ENCODE results near the gene NTSR1. TPM values are rescaled to one million over a fixed set of nuclear protein-coding genes. Genes with fewer than 3 reads are reported as not detected.
A peak's percentile ranks its signal among the peaks of the same experiment; 100 is the strongest.

Gene NTSR1
- total and polyA plus RNA-seq, 2 of the 13 experiments (the other 11 are each of a cell fraction or from before 2014, with no cell fraction given), result 0.09 to 0.12 TPM

DNA sequence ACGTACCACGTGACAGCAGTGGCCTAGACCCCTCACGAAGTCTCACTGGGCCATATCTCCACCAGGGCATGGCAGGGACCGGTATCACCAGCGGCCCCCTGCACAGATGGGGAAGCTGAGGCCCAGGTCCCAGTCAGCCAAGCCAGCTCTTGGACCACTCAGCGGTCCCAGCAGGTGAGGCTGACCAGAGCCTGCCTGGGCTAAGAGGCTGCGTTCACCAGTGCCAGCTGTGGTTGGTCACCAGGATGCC lies 85.0 kb downstream of the NTSR1 start (continued):
- TF ChIP-seq, protein P1, sequence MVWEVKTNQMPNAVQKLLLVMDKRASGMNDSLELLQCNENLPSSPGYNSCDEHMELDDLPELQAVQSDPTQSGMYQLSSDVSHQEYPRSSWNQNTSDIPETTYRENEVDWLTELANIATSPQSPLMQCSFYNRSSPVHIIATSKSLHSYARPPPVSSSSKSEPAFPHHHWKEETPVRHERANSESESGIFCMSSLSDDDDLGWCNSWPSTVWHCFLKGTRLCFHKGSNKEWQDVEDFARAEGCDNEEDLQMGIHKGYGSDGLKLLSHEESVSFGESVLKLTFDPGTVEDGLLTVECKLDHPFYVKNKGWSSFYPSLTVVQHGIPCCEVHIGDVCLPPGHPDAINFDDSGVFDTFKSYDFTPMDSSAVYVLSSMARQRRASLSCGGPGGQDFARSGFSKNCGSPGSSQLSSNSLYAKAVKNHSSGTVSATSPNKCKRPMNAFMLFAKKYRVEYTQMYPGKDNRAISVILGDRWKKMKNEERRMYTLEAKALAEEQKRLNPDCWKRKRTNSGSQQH (CRISPR knock-in tag; IDR thresholded peaks at IDR 0.05; ENCODE audit: low read depth), result 0 out of 2 replicates have a peak, but pooled peaks have one; percentile 21
- no peak for TF ChIP-seq SUZ12 (IDR thresholded peaks at IDR 0.05; ENCODE audit: low read depth, low read length)
- TF ChIP-seq, protein P2, sequence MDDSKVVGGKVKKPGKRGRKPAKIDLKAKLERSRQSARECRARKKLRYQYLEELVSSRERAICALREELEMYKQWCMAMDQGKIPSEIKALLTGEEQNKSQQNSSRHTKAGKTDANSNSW (CRISPR knock-in tag; IDR thresholded peaks at IDR 0.05; ENCODE audit: borderline replicate concordance), result no peak
- no peak for TF ChIP-seq HDAC2 (CRISPR knock-in tag; IDR thresholded peaks at IDR 0.05)
- peak; percentile 93 for TF ChIP-seq PTBP1 (IDR thresholded peaks at IDR 0.05; ENCODE audit: low read depth, low read length, poor library complexity, severe bottlenecking)
- no peak for TF ChIP-seq HMG20A (CRISPR knock-in tag; IDR thresholded peaks at IDR 0.05; ENCODE audit: borderline replicate concordance)
- 0 out of 2 replicates have a peak, but pooled peaks have one; percentile 79 for TF ChIP-seq ZNF138 (CRISPR knock-in tag; IDR thresholded peaks at IDR 0.05; ENCODE audit: low read depth)
- peak; percentile 57; the same call in 1 of the 2 replicates for TF ChIP-seq RXRA (CRISPR knock-in tag; IDR thresholded peaks at IDR 0.05)
- no peak for TF ChIP-seq MTA3 (CRISPR knock-in tag; IDR thresholded peaks at IDR 0.05)
- peak; percentile 87; the same call in 1 of the 2 replicates for TF ChIP-seq EED (CRISPR knock-in tag; IDR thresholded peaks at IDR 0.05)
- no peak for TF ChIP-seq FOXA1 (IDR thresholded peaks at IDR 0.05)
- peak; percentile 21; the same call in 1 of the 2 replicates for TF ChIP-seq FOXA1 (CRISPR knock-in tag; IDR thresholded peaks at IDR 0.05)
- peak; percentile 17 for TF ChIP-seq CBX1 (IDR thresholded peaks at IDR 0.05; ENCODE audit: low read depth)
- TF ChIP-seq, protein P3, sequence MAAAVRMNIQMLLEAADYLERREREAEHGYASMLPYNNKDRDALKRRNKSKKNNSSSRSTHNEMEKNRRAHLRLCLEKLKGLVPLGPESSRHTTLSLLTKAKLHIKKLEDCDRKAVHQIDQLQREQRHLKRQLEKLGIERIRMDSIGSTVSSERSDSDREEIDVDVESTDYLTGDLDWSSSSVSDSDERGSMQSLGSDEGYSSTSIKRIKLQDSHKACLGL (CRISPR knock-in tag; IDR thresholded peaks at IDR 0.05), result peak; percentile 64
- TF ChIP-seq, protein P4, sequence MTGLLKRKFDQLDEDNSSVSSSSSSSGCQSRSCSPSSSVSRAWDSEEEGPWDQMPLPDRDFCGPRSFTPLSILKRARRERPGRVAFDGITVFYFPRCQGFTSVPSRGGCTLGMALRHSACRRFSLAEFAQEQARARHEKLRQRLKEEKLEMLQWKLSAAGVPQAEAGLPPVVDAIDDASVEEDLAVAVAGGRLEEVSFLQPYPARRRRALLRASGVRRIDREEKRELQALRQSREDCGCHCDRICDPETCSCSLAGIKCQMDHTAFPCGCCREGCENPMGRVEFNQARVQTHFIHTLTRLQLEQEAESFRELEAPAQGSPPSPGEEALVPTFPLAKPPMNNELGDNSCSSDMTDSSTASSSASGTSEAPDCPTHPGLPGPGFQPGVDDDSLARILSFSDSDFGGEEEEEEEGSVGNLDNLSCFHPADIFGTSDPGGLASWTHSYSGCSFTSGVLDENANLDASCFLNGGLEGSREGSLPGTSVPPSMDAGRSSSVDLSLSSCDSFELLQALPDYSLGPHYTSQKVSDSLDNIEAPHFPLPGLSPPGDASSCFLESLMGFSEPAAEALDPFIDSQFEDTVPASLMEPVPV (CRISPR knock-in tag; IDR thresholded peaks at IDR 0.05), result peak; percentile 19; the same call in 1 of the 2 replicates
- TF ChIP-seq, protein P5, sequence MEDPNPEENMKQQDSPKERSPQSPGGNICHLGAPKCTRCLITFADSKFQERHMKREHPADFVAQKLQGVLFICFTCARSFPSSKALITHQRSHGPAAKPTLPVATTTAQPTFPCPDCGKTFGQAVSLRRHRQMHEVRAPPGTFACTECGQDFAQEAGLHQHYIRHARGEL (CRISPR knock-in tag; IDR thresholded peaks at IDR 0.05), result 0 out of 2 replicates have a peak, but pooled peaks have one; percentile 19
- no peak for TF ChIP-seq ZFX (CRISPR knock-in tag; IDR thresholded peaks at IDR 0.05; ENCODE audit: low read depth)
- TF ChIP-seq AHR (CRISPR knock-in tag; IDR thresholded peaks at IDR 0.05), result 0 out of 2 replicates have a peak, but pooled peaks have one; percentile 82
- peak; percentile 50; the same call in 1 of the 2 replicates for TF ChIP-seq ZNF552 (CRISPR knock-in tag; IDR thresholded peaks at IDR 0.05; ENCODE audit: borderline replicate concordance)
- no peak for TF ChIP-seq RFXANK (CRISPR knock-in tag; IDR thresholded peaks at IDR 0.05)
- TF ChIP-seq HIVEP1 (CRISPR knock-in tag; IDR thresholded peaks at IDR 0.05), result peak; percentile 73; the same call in 1 of the 2 replicates
- TF ChIP-seq, protein P6, sequence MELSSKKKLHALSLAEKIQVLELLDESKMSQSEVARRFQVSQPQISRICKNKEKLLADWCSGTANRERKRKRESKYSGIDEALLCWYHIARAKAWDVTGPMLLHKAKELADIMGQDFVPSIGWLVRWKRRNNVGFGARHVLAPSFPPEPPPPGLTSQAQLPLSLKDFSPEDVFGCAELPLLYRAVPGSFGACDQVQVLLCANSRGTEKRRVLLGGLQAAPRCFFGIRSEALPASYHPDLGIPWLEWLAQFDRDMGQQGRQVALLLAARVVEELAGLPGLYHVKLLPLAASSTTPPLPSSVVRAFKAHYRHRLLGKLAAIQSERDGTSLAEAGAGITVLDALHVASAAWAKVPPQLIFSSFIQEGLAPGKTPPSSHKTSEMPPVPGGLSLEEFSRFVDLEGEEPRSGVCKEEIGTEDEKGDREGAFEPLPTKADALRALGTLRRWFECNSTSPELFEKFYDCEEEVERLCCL (CRISPR knock-in tag; IDR thresholded peaks at IDR 0.05; ENCODE audit: borderline replicate concordance), result 0 out of 2 replicates have a peak, but pooled peaks have one; percentile 34
- TF ChIP-seq ARHGAP35 (CRISPR knock-in tag; IDR thresholded peaks at IDR 0.05; ENCODE audit: borderline replicate concordance), result peak; percentile 78; the same call in 1 of the 2 replicates
- TF ChIP-seq ZNF607 (CRISPR knock-in tag; IDR thresholded peaks at IDR 0.05; ENCODE audit: borderline replicate concordance), result 0 out of 2 replicates have a peak, but pooled peaks have one; percentile 82
- TF ChIP-seq, protein P7, sequence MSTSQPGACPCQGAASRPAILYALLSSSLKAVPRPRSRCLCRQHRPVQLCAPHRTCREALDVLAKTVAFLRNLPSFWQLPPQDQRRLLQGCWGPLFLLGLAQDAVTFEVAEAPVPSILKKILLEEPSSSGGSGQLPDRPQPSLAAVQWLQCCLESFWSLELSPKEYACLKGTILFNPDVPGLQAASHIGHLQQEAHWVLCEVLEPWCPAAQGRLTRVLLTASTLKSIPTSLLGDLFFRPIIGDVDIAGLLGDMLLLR (CRISPR knock-in tag; IDR thresholded peaks at IDR 0.05), result peak; percentile 89; the same call in 1 of the 2 replicates
- TF ChIP-seq ZNF766 (CRISPR knock-in tag; IDR thresholded peaks at IDR 0.05; ENCODE audit: borderline replicate concordance), result peak; percentile 19; the same call in 1 of the 2 replicates
